ENCODE results near the gene WNT16.

Gene WNT16

DNA sequence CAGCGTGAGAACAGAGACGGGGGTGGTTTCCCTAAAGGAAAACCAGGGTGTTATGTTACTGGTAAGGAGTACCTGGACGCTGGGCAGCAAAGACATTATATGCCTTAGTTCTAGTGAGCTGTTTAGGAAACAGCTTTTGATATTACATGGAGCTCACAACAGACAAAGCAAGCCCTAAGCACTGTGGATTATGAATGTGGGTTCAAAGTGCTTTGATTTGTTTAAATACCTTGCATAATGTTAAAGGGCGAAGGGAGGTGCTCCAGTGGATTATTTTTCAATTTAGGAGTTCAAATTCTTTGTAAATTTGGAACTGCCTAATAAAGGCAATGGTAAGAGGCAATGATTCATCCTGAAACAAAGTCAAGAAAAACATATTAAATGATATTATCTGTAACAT lies 13.8 kb downstream of the WNT16 start:
- in situ Hi-C loops (cut with MboI; ENCODE audit: low sequenced_read_pairs, unreplicated experiment) = loop anchor here (25.0 kb wide), 1 partner anchor 355 kb away; the partner anchor contains the start of gene CPED1
- TF ChIP-seq, protein P1, sequence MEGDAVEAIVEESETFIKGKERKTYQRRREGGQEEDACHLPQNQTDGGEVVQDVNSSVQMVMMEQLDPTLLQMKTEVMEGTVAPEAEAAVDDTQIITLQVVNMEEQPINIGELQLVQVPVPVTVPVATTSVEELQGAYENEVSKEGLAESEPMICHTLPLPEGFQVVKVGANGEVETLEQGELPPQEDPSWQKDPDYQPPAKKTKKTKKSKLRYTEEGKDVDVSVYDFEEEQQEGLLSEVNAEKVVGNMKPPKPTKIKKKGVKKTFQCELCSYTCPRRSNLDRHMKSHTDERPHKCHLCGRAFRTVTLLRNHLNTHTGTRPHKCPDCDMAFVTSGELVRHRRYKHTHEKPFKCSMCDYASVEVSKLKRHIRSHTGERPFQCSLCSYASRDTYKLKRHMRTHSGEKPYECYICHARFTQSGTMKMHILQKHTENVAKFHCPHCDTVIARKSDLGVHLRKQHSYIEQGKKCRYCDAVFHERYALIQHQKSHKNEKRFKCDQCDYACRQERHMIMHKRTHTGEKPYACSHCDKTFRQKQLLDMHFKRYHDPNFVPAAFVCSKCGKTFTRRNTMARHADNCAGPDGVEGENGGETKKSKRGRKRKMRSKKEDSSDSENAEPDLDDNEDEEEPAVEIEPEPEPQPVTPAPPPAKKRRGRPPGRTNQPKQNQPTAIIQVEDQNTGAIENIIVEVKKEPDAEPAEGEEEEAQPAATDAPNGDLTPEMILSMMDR (IDR thresholded peaks at IDR 0.05; ENCODE audit: borderline replicate concordance, control extremely low read depth, extremely low read depth, insufficient read depth, missing control alignments) = no peak
- no peak for DNase-seq (ENCODE audit: low spot score)

DNA sequence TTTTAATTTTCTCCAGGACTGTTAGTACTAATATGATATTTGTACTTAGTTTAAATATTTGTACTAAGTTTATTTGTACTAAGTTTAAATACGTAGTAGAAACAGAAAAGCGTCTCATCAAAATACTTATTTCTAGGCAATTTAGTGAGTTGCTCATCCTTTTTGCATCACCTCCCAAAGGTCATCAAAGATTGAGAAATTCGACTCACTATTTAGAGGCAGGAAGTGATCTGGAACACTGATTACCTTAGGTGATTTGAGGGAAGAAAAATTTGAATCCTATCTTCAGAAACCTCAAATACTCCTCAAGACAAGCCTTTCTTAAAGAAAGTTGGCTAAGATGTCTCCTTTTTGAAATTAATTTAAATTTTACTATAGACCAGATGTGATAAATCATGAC lies 14.5 kb downstream of the WNT16 start:
- TF ChIP-seq, protein P1 (IDR thresholded peaks at IDR 0.05; ENCODE audit: borderline replicate concordance, control extremely low read depth, extremely low read depth, insufficient read depth, missing control alignments) = no peak
- DNase-seq (ENCODE audit: low spot score) = no peak
- in situ Hi-C loops (cut with MboI; ENCODE audit: low sequenced_read_pairs, unreplicated experiment) = loop anchor here (25.0 kb wide), 1 partner anchor 356 kb away; the partner anchor contains the start of gene CPED1

DNA sequence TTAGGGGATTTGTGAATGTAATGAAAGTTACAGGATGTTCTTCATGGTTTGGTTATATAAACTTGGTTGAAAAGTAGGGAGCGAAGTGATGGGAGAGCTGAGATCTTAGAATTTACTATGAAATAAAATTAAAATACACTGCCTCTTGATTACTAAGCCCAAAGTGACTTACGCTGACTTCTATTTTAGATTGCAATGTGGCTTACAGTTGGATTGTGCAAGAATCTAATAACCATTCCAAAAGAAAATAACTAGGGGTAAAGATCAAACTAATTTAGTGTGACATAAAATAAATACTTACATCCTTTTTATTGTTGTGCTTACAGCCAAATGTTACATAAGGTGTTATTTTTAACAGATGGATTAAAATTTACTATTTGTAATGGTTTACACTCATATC lies 15.3 kb downstream of the WNT16 start:
- TF ChIP-seq, protein P1 (IDR thresholded peaks at IDR 0.05; ENCODE audit: borderline replicate concordance, control extremely low read depth, extremely low read depth, insufficient read depth, missing control alignments) = no peak
- in situ Hi-C loops (cut with MboI; ENCODE audit: low sequenced_read_pairs, unreplicated experiment) = loop anchor here (25.0 kb wide), 1 partner anchor 357 kb away; the partner anchor contains the start of gene CPED1
- no peak for DNase-seq (ENCODE audit: low spot score)

DNA sequence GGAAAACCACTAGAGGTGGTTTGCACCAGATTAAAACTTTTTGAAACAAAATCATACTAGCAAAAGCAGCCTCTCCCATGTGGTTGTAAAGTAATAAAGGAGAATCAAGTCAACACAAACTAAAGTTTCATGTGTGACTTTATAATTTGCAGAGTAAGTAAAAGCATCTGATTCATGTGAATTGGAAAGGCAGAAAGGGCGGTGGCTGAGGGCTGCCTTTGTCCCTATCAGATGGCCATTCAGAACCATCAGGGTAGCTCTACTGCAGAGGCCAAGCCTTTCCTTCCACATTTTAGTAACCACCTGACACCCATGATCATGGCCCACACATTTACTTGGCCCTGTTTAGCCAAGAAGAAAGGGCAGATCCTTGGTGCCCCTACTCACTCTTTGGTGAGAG lies 15.7 kb downstream of the WNT16 start:
- TF ChIP-seq, protein P1 (IDR thresholded peaks at IDR 0.05; ENCODE audit: borderline replicate concordance, control extremely low read depth, extremely low read depth, insufficient read depth, missing control alignments) = no peak
- in situ Hi-C loops (cut with MboI; ENCODE audit: low sequenced_read_pairs, unreplicated experiment) = loop anchor here (25.0 kb wide), 1 partner anchor 357 kb away; the partner anchor contains the start of gene CPED1
- no peak for DNase-seq (ENCODE audit: low spot score)

DNA sequence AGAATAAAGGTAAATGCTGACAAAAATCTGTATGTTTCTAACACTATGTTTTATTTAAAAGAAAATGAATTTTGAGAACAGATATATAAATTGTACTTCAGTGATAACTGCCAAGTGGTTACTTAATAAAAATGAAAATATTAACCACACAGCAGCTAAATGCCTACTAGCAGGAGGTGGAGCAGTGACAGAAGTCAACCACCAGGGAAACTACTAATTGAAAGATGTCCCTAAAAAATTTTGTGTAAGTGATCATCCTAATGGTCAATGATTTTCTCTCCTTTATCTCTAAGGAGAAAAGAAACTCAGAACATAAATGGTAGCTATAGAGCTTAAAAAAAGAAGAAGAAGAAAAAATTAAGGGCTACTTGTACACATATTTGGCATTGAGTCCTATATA lies 22.9 kb downstream of the WNT16 start:
- TF ChIP-seq, protein P1 (IDR thresholded peaks at IDR 0.05; ENCODE audit: borderline replicate concordance, control extremely low read depth, extremely low read depth, insufficient read depth, missing control alignments) = no peak
- DNase-seq (ENCODE audit: low spot score) = no peak
- in situ Hi-C loops (cut with MboI; ENCODE audit: low sequenced_read_pairs, unreplicated experiment) = no loop called here

DNA sequence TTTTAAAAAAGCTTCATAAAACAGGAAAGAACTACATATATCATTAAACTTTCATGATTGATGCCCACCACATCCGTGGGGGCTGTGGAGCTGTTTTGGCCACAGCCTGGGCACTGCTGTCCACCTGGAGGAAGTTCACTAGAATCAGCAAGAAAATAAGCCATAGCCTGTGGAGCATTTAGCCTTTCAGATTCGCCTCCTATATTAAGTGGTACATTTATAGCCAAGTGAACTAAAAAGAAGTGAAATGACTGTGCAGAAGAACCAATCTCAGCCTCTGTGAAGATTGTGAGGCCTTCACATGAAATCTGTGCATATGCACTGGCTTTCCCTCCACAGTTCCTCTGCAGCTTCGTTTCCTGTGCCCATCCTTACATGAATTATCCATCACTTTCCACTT lies 23.5 kb downstream of the WNT16 start:
- TF ChIP-seq, protein P1 (IDR thresholded peaks at IDR 0.05; ENCODE audit: borderline replicate concordance, control extremely low read depth, extremely low read depth, insufficient read depth, missing control alignments) = no peak
- DNase-seq (ENCODE audit: low spot score) = no peak
- in situ Hi-C loops (cut with MboI; ENCODE audit: low sequenced_read_pairs, unreplicated experiment) = no loop called here

Data from GM13976 (cell line).